GM10847 (cell line): Measurements from ENCODE around the gene PRLH.

ENCODE experiments used
- POLR2A ChIP-seq: IDR thresholded peaks from 2 replicates; pipeline ENCODE4 v1.6.1; 2011; ENCODE audit not compliant: insufficient read length; ENCODE audit errors: extremely low read depth

The PRLH gene

DNA sequence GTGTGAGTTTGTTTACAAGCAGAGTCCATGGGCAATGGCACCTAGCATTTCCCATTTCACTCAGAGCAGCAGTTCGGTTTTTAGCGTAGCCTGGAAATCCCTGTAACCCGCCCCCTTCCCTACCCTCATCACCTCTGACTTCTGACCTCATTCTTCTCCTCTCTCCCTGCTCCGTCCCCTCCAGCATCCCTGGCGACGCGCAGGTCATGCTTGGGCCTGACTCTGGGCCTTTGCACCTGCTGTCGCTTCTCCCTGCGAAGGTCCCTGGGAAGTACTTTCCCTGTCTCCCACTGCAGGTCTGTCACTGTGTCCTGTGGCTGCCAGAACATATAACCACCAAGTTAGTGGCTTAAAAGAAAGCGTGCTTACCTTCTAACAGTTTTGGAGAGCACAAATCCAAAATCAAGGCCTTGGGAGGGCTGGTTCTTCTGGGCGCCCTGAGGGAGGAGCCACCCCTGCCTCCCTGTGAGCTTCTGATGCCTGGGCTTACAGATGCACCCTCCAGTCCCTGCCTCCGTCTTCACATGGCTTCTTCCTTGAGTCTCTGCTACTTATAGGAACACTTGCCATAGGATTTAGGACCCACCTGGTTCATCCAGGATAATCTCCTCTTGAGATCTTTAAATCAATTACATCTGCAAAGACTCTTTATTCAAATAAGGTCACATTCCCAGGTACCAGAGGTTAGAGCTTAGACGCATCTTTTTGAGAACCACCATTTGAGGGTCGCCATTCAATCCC is 32.3 kb downstream of the PRLH start:
- TF ChIP-seq POLR2A: no peak

DNA sequence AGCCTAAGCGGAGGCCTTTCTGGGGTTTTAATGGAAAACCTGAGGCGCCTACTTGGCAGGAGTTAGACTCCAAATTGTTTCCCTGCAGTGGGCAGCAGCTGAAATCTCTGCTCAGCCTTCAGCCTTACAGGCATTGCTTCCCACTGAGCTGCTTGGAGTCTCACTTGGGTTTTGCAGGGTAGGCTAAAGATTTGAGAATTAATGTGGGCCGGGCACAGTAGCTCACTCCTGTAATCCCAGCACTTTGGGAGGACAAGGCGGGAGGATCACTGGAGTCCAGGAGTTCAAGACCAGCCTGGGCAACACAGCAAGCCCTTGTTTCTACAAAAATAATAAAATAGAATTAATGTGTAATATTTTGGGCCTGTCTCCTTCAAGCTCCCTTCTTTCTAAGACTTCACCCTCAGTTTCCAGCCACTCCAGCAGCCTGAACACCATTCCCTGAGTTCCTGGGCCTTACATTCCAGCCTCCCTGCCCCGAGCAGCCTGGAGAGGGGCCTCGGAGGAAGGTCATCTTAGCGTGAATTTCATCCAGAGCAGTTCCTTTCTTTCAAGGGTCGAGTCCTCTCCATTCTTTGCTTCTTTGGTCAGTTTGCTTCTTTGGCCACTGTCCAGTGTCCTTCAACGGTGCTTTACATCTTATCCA is 33.2 kb downstream of the PRLH start:
- no peak for TF ChIP-seq POLR2A

DNA sequence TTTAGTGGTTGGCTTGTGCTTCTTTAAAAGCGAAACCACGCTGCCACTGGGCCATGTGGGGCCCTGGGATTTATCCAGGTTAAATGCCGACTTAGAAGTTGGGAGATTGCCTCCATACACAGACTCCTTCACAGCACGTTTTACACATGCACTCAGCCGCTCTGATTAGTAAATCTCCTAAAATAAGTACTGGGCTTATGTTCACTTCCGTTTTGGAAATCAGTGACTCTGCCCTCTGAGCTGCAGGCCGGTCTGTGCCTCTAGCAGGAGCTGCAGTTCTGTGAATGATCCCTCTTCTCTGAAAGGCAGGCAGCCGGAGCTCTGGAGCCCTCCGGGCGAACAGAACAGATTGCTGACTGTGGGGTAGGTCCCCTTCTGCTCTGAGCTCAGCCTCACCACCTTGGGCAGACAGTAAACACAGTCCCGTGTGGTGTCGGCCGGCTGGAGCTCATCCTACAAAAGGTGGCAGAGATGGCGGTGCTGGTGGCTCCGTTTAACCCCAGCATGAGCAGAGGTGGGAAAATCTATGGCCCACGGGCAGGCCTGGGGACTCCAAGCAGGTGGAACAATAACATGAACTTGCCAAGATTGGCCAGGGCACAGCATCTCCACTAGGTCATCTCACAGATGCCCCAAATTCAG is 34.0 kb downstream of the PRLH start:
- no peak for TF ChIP-seq POLR2A

DNA sequence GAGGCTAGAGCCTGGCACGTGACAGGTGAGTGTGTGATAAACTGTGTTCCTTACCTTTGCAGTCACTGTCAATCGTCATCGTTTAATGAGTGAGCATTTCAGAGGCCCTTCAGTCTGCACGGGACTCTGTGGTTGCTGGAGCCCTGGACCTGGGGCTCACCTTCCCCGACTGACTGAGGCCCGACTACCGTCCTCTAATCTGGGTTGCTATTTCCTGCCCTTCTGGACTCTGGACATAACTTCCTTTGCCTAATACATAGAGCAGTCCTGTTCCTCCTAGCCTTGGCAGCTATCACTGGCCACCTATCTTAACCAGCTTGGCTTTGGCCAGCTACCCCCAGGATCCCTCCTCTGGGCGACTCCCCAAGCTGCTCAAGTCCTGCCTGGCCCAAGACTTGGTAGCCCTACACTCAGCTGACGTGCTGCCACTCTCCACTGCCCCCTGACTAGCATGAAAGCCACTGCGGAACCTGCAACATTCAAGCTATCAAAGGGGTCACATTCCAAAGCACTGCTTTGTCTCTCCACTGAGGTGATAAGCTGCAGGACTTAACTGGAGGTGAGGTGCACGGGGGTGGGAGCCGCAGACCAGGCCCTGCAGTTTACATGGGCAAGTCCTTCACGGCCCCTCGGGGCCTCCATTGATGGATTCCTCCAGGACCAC is 35.2 kb downstream of the PRLH start:
- no peak for TF ChIP-seq POLR2A

DNA sequence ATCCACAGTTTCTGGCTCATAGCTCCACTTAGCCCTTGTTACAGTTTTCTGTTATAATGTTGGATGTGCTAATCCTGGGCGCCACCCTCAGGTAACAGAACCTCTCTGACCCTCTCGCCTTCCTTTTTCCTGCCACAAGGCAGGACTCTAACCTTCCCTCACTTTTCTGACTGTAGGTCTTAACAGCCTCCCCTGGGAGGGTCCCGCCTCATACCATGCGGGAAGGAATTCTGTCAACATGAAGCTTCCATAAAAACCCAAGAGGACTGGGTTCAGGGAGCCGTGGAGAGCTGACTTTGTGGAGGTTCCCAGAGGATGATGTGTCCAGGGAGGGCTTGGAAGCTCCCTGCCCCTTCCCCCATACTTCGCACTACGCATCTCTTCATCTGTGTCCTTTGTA is 36.0 kb downstream of the PRLH start:
- no peak for TF ChIP-seq POLR2A

DNA sequence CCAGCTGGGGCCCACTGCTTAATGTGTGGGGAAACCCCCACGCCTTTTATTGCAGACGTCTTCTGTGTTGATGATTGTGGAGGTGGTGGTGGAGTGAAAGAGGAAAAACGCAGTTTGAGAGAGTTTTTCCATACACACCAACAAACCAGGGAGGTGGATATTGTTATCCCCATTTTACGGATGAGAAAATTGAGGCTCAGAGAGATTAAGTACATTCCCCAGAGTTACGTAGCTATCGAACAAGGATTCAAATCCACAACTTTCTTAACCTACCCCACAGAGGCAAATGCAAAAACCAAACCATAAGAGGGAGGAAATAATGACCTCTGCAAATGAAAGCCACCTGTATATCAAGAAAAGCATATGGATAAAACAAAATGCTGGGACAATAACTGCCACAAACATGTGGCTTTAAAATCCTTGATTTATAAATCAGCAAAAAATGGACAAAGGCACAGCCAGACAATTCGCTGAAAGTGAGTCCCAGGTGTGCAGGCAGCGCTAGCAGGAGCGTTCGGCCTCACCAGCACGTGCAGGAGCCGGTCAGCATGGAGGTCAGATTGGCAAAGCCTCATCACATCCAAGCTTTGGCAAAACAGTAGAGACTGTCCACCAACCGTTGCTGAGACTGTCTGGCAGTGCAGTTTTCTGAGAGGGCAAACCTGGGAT is 36.8 kb downstream of the PRLH start:
- TF ChIP-seq POLR2A: no peak

DNA sequence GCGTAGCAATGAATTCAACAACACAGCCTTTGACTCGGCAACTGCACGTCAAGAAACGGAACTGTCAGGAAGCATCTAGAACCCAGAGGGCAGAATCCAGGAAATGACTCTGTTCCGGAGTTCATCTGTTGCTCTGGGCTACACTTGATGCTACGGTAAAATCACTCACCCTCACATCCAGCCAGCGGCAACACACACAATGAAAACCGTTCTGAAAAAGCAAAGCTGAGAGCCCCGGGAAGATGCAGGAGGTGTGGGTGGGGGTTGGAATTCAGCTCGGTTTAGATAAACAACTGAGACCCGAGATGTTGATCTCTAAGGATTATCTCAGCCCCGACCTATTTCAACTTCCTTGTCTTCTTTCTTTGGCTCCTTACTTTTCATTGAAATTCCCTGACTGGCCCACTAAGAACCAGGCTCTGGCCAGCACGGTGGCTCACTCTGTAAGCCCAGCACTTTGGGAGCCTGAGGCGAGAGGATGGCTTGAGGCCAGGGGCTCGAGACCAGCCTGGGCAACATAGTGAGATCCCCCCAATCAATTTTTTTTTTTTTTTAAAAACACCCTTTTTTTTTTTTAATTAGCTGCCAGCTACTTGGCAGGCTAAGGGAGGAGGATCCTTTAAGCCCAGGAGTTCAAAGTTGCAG is 37.5 kb downstream of the PRLH start:
- no peak for TF ChIP-seq POLR2A

DNA sequence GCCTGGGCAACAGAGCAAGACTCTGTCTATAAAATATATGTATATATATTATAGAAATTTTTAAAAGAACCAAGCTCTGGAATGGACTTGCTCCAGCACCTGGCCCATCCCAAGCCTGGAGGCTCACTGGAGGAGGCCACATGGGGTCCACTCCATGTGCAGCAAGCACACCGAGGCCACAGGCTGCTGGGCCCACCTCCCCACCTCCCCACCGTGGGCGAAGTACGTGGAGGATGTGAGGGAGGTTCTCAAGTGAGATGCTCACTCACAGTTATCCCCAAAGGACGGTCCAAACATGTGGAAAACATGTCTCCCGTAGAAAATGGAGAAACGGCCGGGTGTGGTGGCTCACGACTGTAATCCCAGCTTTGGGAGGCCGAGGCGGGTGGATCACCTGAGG is 38.0 kb downstream of the PRLH start:
- no peak for TF ChIP-seq POLR2A

DNA sequence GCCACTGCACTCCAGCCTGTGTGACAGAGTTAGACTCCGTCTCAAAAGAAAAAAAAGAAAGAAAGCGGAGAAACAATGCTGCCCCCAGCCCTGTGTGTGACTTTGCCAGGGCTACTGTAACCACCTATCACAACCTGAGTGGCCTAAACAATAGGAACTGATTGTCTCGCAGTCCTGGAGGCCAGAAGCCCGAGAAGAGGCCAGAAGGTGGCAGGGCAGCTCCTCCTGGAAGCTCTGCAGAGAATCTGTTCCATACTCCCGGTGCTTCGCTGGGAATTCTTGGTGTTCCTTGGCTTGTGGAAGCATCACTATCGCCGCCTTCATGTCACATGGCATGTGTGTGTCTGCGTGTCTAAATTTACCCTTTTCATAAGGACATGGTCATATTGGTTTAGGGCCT is 38.6 kb downstream of the PRLH start:
- no peak for TF ChIP-seq POLR2A

DNA sequence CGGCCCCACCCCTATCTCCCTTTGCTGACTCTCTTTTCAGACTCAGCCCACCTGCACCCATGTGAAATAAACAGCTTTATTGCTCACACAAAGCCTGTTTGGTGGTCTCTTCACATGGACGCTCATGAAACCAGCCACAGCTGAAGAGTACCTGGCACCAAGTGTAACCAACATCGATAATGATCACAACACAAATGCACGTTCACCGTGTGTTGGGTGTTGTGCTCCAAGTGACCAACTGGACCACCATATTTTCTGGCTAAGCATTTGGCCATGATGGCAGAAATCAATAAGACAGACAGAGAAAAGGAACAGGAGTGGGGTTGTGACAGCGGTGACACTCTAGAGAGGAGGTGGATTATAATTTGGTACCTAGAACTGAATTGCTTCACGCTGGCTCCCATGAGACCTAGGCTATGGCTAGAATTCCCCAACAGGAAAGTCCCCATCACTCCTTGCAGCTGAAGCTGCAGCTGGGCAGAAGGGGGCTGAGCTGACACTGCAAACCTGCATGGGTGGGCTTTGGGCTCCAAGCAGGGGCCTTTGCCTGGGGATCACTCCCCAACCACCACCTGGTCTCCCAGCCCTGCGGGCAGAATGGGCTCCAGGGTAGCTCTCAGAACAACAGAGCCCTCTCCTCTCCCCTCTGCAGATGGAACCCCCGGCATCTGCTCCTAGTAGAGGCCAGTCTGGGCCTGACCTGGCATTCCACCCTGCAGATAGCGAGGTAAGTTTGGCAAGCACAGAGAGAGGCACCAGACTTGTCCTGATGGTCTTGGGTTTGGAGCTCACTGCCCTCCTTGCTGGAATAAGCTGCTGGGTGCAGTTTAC is 46.4 kb downstream of the PRLH start:
- no peak for TF ChIP-seq POLR2A

DNA sequence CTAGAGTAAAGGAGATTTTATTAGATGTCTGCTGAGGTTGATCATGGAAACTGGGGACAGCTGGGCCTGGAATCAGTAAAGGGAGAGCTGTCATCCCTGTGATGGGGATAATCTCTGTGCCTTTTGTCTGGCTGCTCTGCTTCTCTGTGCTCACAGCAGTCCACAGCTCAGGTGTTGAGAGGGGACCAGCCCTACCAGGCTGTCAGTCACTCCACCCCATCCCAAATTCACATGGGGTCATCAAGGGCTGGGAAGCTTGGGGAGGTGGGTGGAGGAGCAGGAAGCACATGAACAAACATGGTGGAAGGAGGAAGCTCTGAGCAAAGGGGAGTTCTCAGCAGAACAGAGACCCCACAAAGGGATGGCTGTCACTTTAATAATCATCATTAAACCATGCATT is 47.3 kb downstream of the PRLH start:
- no peak for TF ChIP-seq POLR2A

DNA sequence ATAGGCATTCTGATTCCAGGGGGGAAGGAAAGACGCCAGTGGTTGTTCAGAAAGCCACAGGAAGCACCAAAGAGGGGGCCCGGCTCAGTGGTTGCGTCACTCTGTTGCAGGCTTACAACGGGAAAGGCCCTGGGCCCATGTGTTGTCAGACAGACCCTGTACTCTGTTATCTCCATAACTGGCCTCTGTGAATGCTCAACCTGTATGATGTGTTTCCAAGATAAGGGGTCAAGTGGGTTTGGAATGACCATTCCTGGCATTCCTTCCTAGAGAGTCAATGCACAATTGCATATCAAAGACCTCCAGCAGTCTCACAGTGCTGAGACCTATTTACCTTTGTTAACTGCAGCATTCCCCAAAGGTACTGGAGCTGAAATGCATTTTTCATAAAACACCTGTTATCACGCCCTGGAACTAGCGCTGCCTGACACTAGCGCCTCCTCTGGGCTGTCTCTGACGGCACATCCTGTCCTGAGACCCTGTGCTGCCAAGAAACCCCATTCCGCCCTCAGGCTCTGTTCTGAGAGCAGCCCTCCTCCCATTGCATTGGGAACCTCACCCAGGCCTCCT is 47.9 kb downstream of the PRLH start:
- no peak for TF ChIP-seq POLR2A

DNA sequence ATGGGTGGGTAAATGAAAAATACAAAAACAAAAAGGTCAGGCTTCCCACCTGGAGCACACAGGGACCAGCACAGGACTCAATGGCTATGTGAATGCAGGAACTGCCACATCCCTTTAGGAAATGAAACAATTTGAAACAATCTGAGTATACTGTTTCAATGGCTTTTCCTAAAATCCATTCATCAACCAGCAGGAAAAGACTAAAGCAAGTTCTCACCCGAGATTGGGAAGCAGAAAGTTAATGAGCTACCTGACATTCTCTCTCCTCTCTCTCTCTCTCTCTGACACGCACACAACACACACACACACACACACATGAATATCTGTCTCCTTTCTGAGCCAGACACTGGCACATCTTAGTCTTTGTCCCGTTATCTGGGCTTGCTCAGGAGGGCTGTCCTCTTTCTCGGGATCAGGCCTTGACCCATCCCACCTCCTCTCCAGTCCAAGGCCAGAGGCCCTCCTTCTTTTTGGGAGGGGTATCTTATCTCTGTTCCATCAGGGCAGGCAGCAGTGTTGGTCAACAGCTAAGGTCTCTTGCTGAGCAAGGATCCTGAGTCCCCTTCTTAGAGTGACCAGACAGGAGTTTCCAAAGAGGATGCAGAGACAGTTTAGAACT is 49.4 kb downstream of the PRLH start:
- no peak for TF ChIP-seq POLR2A

DNA sequence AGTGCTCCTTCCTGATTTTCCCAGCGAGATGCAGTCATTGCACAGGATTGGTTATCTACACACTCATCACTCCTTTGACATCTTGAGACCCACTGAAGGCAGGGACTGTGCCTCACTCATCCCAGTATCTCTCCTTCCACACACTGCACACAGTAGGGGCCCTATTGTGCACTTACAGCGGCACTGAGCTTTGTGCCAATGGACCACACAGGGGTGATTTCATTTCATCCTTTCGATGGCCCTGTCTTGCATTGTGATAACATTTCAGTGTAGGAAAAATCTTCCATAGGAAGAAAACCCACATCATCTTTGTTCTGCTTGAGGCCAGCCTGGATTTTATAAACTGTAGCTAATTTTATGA is 50.0 kb downstream of the PRLH start:
- no peak for TF ChIP-seq POLR2A
